Ramos (cell line): ENCODE data around the gene OPTN.
"Not testable (repeated sequence)": the region's sequence is repeated elsewhere in the genome, so short reads cannot be mapped to it uniquely, and the experiment has no call there.

Source experiments
- in situ Hi-C: fragments of 300-500 bp; cut with MboI; formaldehyde crosslinking; loops from one replicate; pipeline ENCODE4 v1.14.3; 2022; ENCODE audit warnings: low sequenced_read_pairs; ENCODE audit not compliant: unreplicated experiment

OPTN gene

DNA sequence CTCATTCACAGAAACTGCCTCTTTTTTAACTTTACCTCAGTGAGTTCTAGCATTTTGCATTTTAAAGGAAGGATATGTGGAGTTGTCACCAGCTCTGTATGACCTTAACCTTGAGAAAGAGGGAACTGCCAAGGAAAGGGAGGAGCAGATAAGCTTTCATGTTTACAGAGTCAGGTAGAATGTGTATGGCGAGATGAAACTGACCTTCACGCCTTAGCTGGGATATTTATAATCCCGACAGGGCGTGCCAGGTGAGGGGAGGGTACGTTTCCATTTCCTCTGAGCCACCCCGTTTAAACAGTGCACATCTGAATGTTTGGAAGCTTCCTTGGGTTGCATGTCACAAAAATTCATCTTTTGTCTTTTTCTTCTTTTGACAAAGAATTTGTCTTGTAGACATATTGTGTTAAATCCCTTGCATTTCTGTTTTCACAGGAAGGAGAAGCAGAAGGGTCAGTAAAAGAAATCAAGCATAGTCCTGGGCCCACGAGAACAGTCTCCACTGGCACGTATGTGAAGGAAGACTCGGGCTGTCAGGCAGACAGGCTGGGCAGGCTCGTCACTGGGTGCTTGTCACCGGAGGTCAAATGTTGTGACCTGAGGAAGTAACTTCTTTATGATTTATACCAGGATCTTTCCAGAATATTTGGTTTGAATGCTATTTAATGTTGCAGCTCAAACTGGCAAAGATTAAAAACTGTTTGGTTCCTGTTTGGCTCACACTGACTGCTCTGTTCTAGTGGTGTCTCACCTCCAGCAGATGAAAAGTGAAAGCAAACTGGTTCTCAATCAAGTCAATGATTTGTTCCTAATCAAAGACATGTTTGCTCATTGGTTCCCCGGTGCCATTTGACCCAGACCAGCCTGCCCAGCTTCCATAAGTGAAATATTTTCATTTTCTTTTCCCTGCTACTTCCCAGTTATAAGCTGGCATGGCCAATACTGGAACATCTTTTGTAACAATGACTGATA, 16.2 kb downstream of the OPTN start:
- in situ Hi-C loops = no loop called here

DNA sequence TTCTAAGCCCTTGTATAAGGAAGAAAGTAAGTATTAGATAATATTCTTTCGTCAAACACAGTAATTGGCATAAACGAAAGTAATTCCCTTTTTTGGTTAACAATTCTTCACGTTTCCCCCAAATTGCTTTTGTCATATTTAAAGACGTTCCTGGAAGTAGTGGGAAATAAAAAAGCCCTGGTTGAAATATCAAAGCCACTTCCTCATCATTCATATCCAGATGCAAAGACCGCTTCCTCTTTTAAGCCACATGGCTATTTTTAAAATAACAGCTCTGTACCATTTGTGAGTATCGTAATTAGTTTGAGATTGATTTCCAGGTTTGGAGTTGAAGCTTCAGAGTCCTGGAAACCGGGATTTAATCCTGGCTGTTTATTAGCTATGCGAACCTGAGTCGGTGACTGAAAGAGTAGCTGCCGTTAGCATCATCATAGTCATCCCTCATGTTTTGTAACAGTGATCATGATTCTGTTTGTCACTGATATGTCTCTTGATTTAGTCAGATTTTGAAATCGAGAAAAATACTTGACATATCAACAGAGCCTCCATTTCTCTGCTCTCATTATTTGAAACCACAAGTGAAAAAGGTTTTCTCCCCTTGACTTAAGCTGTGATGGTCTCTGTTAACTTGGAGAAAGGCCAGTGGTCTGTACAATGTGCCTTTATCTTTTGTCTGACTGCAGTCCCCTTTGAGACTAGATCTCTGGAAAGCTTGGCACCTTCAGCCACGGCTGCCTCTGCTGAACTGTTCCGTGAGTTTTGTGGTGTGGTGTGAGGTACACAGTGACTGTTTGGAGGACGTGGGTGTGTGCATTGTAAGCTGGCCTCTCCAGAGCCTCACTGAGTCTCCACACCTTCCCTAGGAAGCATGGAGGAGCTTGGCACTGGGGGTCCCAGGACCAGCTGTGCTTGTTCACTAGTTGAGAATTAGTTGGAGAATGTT, 18.1 kb downstream of the OPTN start:
- in situ Hi-C loops = no loop called here

- in situ Hi-C loops = no loop called here
These were observed 18.9 kb downstream of the OPTN start for GRCh38 chr10:13118784-13119410.

DNA sequence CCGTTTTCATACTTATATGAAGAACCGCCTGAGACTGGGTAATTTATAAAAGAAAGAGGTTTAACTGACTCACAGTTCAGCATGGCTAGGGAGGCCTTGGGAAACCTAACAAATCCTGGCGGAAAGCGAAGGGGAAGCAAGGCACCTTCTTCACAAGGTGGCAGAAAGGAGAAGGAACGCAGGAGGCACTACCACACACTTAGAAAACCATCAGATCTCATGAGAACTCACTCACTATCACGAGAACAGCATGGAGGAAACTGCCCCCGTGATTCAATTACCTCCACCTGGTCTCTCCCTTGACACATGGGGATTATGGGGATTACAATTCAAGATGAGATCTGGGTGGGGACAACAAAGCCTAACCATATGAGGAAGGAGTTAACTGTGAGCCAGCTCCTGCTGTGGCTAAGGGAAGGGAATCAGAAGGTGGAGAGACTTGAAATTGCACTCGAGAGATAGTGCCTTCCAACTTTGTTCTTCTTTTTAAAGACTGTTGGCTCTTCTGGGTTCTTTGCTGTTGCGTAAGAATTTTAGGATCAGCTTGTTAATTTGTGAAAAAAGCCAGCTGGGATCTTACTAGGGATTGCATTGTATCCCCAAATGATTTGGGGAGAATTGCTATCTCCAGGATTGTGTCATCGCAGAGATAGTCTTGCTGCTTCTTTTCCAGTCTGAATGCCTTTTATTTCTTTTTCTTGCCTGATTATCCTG, 21.0 kb downstream of the OPTN start:
- in situ Hi-C loops = no loop called here

DNA sequence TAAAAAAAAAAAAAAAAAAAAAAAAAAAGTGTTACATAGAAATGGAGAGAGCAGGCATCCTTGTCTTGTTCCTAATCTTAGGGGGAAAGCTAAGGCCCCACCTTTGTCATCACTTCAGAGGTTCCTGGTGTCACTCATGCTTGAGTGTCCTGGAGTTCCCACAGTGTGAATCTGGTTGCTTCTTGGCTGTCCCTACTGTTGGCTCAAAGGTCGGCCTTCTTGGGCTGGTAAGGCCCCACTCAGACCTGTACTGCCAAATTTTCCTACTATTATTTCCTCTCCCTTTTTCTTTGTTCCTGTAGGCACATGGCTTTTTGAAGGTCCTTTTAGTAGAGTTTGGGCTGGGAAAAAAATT, 21.5 kb downstream of the OPTN start:
- in situ Hi-C loops = no loop called here

GRCh38 chr10:13136651-13137050, 36.7 kb downstream of the OPTN start:
- in situ Hi-C loops = no loop called here

GRCh38 chr10:13139150-13139549, 39.2 kb downstream of the OPTN start:
- in situ Hi-C loops = no loop called here

DNA sequence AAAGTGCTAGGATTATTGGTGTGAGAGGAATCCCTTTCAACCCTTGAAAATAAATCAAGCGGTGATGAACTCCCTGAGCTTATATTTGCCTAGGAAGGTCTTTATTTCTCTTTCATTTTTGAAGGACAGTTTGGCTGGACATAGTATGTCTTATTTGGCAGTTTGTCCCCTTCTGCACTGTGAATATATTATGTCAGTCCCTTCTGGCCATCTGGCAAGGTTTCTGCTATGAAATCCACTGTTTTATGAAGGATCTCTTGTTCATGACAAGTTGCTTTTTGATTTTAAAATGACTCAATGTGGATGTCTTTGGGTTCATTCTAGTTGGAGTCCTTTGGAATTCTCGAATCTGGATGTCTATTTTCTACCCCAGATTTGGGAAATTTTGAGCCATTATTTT, 39.7 kb downstream of the OPTN start:
- in situ Hi-C loops = no loop called here

DNA sequence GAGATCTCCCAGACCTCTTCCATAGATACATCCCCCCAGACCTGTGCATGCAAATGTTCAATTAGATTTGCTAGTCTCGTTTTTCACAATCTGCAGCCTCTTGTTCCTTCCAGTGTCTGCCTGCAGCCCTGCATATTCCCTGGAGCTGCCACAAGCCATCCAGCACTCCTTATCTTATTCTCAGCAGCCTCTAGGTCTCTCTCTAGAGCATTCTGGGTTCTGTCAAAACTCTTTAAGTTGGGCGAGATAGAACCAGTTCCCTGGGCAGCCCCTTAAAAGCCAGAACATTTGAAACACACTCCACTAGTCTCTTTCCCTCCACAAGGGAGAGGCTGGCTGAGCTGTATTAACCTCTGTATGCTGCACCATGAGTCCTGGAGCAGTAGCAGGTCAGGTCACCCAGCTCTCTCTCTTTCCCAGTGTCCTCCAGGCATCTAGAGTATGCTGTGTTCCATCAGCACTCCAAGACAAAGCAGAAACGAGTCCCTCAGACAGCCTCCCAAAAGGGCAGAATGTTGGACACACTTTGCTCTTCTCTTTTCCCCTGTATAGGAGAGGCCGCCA, 40.7 kb downstream of the OPTN start:
- in situ Hi-C loops = no loop called here

DNA sequence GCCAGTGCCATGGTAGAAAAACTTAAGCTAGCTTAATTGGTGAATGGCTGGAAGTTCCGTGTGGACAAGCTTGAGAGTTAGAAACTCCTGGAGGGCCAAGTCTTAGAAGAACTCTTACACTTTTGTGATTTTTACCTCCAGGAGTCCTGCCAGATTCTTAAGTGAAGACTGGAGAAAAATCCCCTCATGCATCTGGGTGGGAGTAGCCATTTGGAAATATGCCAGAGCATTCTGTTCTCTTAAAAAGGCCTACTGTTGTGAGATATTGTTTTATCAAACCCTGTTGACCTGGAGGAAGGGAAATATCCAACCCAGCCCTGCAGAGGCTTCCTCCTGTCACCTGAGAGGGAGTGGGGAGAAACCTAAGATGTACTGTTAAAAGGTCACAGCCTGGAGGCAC, 43.8 kb downstream of the OPTN start:
- in situ Hi-C loops = no loop called here

GRCh38 chr10:13144814-13145213, 44.9 kb downstream of the OPTN start:
- in situ Hi-C loops = no loop called here

GRCh38 chr10:13146379-13146778, 46.4 kb downstream of the OPTN start:
- in situ Hi-C loops = no loop called here

GRCh38 chr10:13147161-13147560, 47.2 kb downstream of the OPTN start:
- in situ Hi-C loops = no loop called here

GRCh38 chr10:13152296-13152695, 52.3 kb downstream of the OPTN start:
- in situ Hi-C loops = no loop called here

DNA sequence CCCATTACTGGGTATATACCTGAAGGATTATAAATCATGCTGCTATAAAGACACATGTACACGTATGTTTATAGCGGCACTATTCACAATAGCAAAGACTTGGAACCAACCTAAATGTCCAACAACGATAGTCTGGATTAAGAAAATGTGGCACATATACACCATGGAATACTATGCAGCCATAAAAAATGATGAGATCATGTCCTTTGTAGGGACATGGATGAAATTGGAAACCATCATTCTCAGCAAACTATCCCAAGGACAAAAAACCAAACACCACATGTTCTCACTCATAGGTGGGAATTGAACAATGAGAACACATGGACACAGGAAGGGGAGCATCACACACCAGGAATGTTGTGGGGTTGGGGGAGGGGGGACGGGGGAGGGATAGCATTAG, 55.9 kb downstream of the OPTN start:
- in situ Hi-C loops = not testable (repeated sequence)

DNA sequence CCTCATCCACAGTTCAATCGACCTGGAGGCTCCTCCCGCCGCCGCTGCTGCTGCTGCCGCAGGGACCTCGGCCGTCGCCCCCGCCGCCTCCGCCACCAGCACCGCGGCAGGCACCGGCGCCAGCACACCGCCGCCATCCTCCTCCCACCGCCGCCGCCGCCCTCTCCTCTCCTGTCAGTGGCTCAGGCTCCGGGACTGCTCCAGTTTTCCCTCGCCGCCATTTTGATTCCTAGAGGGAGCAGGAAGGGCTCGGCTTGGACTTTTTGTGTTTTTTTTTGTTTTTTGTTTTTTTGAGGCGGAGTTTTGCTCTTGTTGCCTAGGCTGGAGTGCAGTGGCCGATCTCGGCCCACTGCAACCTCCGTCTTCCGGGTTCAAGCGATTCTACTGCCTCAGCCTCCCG, 58.4 kb downstream of the OPTN start:
- in situ Hi-C loops = no loop called here

DNA sequence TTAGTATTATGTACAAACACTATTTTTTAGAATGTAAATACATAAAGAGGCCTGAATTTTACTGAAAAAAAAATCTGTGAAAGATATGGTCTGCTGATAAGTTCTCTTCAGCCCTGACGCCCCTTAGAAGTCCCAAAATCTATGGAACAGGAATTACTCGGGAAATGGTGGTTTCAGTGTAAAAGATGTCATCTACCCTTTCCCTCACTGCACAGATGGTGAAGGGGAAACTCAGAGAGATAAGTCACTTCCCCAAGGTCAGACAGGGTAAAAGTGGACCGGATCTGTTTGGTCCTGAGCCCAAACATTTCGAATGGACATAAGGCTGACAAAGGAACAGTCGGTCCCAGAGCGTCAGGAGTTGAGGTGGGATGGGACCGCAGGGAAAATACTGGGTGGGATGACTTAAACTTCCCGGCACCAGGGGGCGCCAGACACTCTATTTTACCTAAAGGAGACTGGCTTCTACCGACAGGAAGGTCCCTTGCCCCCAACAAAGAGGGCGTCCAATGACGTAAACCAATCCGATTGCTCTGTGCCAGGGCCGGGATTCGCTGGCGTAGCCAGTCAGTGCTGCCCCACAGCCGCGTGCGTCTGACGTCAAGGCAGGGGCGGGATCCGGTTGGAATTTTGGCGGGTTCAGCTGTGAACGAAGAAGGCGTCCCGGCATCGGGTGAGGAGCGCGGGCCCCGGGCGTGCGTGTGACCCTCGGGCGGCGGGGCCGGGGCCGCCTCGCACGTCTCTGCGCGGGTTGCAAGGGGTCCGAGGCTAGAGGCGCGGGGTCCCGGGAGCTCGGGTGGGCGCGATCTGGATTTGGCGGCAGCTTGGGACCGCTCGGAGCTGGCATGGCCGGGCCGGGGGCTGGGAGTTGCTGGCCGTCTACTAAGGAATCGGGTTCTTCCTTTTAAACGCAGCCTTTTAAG, 61.2 kb downstream of the OPTN start, which contains the start of gene MCM10:
TSS of gene MCM10 (plus strand) at position 625 of the 923 bp plus-strand sequence. CDS start 2,645 bp downstream, outside the sequence.
- in situ Hi-C loops = no loop called here

- in situ Hi-C loops = no loop called here
These were observed 61.9 kb downstream of the OPTN start for GRCh38 chr10:13161857-13162271.

- in situ Hi-C loops = no loop called here
These were observed 63.9 kb downstream of the OPTN start for GRCh38 chr10:13163859-13164258.
